ENCODE results near the gene EMCN.

- TF ChIP-seq POLR2AphosphoS5 (IDR thresholded peaks at IDR 0.05; ENCODE audit: low read depth, low read length) = no peak
- no peak for TF ChIP-seq POLR2A (IDR thresholded peaks at IDR 0.05; ENCODE audit: low read depth, low read length)
- TF ChIP-seq TAF1 (IDR thresholded peaks at IDR 0.05; ENCODE audit: low read depth, low read length) = no peak
Observed at GRCh38 chr4:100504086-100504874, 13.5 kb downstream of the EMCN start.
